GM23338 (cell line): Measurements from ENCODE around the gene PEX16.

Experiments
- CTCF ChIP-seq, 2 experiments: fragments of 200-600 bp in 1 of 2; sonication (generic) in 1 of 2; conservative IDR thresholded peaks; 2 replicates each; pipeline versions ENCODE4 v1.5.1 to v1.6.1; 2016 to 2017; ENCODE audit warnings: antibody characterized with exemption in 2 of 2, low read depth in 2 of 2, mild to moderate bottlenecking in 2 of 2, moderate library complexity in 1 of 2
- EZH2 ChIP-seq: fragments of 200-600 bp; sonication (generic); IDR thresholded peaks from one replicate; pipeline ENCODE4 v1.8.0; 2017; ENCODE audit warnings: antibody characterized with exemption, mild to moderate bottlenecking, low read depth; ENCODE audit not compliant: unreplicated experiment
- EZH2phosphoT487 ChIP-seq: fragments of 200-600 bp; sonication (generic); IDR thresholded peaks from one replicate; pipeline ENCODE4 v1.8.1; 2018; ENCODE audit warnings: antibody characterized with exemption; ENCODE audit not compliant: unreplicated experiment
- POLR2AphosphoS5 ChIP-seq: IDR thresholded peaks from 2 replicates; pipeline ENCODE4 v1.6.1; 2016; ENCODE audit warnings: antibody characterized with exemption, low read depth
- ZNF331 ChIP-seq: fragments of 250-450 bp; sonication (Bioruptor Pico); IDR thresholded peaks from 2 replicates; pipeline ENCODE4 v1.5.0; 2020; ENCODE audit warnings: low read depth, mild to moderate bottlenecking, moderate library complexity
- TF ChIP-seq, protein P1 (sequence below): IDR thresholded peaks from one replicate; pipeline ENCODE4 v1.6.1; 2018; ENCODE audit warnings: antibody characterized with exemption; ENCODE audit not compliant: unreplicated experiment

DNA sequence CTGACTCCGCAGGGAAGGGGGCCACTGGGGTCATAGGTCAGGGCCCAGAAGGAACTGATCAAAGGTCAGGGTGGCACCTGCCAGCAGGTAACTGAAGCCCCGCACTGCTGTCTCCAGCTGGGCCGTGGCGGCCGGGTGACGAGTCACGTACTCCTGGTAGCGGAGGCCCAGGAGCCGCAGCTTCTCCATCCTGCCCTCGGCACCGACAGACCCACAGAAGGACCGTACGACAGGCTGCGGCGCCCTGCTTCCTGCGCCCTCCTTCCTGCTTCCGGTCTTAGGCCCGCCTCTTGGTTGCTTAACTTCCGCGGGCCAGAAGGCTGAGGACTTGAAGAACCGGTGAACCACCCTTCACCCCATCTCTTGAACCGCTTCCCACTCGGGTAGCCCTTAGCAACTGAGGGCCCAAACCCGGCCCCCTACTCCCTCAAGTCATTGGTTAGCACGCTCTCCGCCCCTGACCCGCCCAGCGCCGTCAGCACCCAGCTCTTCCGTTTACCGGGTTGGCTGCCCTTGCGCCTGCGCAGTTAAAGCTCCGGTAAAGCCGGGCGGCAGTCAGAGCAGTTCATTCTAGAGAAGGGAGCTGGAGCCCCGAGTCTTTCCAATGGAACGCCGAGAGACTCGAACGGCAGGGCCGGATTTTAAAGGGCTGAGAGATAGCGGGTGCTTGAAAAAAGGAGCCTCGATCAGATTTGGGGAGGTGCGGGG lies at the start of gene PEX16:
- TF ChIP-seq CTCF (conservative IDR thresholded peaks at IDR 0.05; ENCODE audit: low read depth in 2 of 2) (no peak), POLR2AphosphoS5 (peak; percentile 65), ZNF331 (CRISPR knock-in tag) (no peak), EZH2phosphoT487 (no peak), EZH2 (no peak)
- TF ChIP-seq, protein P1, sequence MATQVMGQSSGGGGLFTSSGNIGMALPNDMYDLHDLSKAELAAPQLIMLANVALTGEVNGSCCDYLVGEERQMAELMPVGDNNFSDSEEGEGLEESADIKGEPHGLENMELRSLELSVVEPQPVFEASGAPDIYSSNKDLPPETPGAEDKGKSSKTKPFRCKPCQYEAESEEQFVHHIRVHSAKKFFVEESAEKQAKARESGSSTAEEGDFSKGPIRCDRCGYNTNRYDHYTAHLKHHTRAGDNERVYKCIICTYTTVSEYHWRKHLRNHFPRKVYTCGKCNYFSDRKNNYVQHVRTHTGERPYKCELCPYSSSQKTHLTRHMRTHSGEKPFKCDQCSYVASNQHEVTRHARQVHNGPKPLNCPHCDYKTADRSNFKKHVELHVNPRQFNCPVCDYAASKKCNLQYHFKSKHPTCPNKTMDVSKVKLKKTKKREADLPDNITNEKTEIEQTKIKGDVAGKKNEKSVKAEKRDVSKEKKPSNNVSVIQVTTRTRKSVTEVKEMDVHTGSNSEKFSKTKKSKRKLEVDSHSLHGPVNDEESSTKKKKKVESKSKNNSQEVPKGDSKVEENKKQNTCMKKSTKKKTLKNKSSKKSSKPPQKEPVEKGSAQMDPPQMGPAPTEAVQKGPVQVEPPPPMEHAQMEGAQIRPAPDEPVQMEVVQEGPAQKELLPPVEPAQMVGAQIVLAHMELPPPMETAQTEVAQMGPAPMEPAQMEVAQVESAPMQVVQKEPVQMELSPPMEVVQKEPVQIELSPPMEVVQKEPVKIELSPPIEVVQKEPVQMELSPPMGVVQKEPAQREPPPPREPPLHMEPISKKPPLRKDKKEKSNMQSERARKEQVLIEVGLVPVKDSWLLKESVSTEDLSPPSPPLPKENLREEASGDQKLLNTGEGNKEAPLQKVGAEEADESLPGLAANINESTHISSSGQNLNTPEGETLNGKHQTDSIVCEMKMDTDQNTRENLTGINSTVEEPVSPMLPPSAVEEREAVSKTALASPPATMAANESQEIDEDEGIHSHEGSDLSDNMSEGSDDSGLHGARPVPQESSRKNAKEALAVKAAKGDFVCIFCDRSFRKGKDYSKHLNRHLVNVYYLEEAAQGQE = no peak
